GM13976 (cell line): ENCODE measurements around the gene OR51Q1.

Source experiments
- DNase-seq: peaks from one replicate; pipeline ENCODE4 v3.0.0; 2012; ENCODE audit warnings: low spot score
- in situ Hi-C: fragments of 300-500 bp; cut with MboI; formaldehyde crosslinking; loops from one replicate; pipeline ENCODE4 v1.12.0; 2022; ENCODE audit warnings: low sequenced_read_pairs, mixed read lengths, inconsistent platforms; ENCODE audit not compliant: unreplicated experiment
- TF ChIP-seq, protein P1 (sequence below): IDR thresholded peaks from 2 replicates; pipeline ENCODE4 v1.5.1; 2012; ENCODE audit warnings: borderline replicate concordance, mild to moderate bottlenecking; ENCODE audit not compliant: insufficient read depth; ENCODE audit errors: extremely low read depth, missing control alignments, control extremely low read depth

Gene OR51Q1, protein sequence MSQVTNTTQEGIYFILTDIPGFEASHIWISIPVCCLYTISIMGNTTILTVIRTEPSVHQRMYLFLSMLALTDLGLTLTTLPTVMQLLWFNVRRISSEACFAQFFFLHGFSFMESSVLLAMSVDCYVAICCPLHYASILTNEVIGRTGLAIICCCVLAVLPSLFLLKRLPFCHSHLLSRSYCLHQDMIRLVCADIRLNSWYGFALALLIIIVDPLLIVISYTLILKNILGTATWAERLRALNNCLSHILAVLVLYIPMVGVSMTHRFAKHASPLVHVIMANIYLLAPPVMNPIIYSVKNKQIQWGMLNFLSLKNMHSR

DNA sequence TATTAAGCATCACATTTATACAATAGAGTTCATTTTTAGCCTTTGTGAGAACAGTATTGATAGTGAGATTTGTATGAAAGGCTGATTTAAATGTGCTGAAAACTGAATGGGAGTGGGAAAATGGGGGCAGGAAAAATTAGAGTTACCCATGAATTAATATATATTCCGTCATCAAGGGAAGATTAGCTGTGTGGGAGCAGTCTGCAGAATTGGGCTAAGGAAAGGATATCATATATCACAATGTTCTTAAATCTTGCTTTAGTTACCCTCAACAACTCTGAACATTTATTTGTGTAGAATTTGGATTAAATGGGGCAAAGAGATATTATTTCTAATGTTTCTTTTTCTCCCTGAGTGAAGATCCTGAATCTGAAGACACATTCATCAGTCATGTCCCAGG, at the start of gene OR51Q1:
TSS of gene OR51Q1 (plus strand) at position 301 of the 400 bp plus-strand sequence. CDS start at position 391, 90 bp downstream.
- in situ Hi-C loops = no loop called here

DNA sequence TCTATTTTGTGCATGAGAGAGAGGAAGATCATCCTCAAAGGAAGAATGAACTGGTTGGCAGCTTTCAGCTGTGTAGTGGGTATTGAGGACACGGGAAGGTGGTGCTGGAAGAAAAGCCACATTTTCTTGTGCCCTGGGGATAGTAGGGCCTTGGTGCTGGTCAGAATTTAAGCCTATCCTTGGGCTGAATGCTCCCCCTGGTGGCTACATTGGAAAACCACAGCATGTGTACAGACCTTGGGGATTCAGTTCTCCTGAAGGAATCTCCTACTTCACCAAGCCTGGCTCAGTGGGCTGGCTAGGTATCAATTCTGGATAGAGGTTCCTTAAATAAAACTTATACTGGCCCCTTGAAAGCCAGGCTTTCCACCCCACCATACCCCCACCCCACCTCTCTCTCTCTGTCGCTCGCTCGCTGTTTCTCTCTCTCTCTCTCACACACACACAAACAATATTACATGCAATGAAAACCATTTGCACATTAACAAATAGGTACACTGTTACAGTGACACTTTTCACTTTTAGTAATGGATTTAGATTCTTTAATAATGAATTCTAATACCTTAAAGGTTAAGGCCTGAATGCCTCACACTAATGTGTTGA, 41.1 kb upstream of the OR51Q1 start:
- peak; percentile 40 for DNase-seq
- TF ChIP-seq, protein P1, sequence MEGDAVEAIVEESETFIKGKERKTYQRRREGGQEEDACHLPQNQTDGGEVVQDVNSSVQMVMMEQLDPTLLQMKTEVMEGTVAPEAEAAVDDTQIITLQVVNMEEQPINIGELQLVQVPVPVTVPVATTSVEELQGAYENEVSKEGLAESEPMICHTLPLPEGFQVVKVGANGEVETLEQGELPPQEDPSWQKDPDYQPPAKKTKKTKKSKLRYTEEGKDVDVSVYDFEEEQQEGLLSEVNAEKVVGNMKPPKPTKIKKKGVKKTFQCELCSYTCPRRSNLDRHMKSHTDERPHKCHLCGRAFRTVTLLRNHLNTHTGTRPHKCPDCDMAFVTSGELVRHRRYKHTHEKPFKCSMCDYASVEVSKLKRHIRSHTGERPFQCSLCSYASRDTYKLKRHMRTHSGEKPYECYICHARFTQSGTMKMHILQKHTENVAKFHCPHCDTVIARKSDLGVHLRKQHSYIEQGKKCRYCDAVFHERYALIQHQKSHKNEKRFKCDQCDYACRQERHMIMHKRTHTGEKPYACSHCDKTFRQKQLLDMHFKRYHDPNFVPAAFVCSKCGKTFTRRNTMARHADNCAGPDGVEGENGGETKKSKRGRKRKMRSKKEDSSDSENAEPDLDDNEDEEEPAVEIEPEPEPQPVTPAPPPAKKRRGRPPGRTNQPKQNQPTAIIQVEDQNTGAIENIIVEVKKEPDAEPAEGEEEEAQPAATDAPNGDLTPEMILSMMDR = peak; percentile 63
- in situ Hi-C loops = loop anchor here (25.0 kb wide), 2 partner anchors 244 to 744 kb away; partner anchors contain the start of genes OR51D1, OR51E1 and OR52A5

More for the DNA sequence above, at the start of gene OR51Q1:
- TF ChIP-seq, protein P1 = no peak
- DNase-seq = no peak

DNA sequence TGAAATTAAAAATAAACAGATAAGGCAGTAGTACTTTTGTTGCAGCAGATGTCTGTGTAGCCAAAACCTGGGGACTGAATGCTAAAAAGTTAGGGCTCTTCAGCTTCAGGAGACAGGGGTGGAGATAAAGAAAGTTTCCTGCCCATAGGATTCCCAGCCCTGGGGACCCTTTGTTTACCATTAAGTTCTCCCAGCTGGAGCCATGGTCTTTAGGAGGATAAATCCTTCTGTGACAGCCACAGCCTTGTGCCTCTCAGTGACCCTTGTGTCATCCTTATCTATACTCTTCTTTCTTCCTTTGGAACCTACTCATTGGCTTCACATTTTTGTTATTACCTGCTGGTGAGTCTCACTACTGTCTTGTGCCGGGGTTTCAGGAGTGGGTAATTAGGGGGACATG, 38.3 kb upstream of the OR51Q1 start, which contains the start of gene OR51M1:
TSS of gene OR51M1 (plus strand) at position 237 of the 400 bp plus-strand sequence. CDS start 5,587 bp downstream, outside the sequence.
- in situ Hi-C loops = loop anchor here (25.0 kb wide), 2 partner anchors 246 to 746 kb away; partner anchors contain the start of genes OR51D1, OR51E1 and OR52A5
- TF ChIP-seq, protein P1 = no peak

DNA sequence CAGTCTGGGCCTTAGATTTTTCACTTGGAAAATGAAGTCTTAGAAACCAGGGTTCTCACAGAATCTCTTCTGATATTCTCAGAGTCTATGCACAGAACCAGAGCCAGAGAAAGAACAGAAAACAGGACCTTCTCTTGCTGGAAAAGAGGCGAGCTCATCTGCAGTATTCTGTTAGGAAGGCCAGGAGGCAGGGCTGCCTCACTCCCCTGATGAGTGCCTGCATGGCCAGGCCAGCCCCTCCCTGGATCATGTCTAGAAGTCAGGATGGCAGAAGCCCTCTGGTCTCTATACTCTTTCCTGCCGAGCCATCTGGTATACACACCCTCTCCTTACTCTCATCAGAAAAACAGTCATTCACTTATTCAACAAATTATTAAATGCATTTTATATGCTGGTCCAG, 37.6 kb upstream of the OR51Q1 start:
- in situ Hi-C loops = loop anchor here (25.0 kb wide), 2 partner anchors 247 to 747 kb away; partner anchors contain the start of genes OR51D1, OR51E1 and OR52A5
- TF ChIP-seq, protein P1 = no peak
- DNase-seq = no peak

More for the DNA sequence above, 38.3 kb upstream of the OR51Q1 start, which contains the start of gene OR51M1:
- DNase-seq = no peak

DNA sequence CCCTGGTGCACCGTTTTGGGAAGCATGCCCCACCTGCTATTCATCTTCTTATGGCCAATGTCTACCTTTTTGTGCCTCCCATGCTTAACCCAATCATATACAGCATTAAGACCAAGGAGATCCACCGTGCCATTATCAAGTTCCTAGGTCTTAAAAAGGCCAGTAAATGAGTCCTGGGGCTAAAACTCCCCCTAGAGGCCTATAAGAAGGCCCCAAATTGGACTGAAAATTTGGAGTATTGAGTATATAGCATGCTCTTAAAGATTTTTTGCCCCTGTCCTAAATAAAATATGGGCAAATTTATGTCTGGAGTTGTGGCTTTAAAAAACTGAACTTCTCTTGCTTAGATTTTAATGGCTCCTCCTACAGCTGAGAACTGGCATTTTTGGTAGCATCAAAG, 31.7 kb upstream of the OR51Q1 start:
- no peak for DNase-seq
- in situ Hi-C loops = loop anchor here (25.0 kb wide), 2 partner anchors 253 to 753 kb away; partner anchors contain the start of genes OR51D1, OR51E1 and OR52A5
- TF ChIP-seq, protein P1 = no peak

DNA sequence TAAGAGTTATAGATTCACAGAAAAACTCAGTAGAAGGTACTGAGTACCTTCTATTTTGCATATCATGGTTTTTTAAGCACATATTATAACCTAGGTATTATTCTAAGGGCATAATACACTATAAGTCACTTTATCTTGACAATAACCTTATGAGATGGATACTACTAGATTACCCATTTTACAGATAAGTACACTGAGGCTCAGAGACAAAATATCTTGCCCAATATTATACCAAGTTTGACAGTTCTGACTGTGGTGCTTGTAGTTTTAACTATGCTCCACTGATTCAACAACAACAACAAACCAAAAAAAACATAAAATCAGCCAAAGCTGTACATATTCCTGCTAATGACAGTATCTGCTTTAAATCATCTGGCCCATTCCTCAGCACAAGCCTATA, 27.8 kb upstream of the OR51Q1 start:
- TF ChIP-seq, protein P1 = no peak
- DNase-seq = no peak
- in situ Hi-C loops = loop anchor here (25.0 kb wide), 2 partner anchors 257 to 757 kb away; partner anchors contain the start of genes OR51D1, OR51E1 and OR52A5
